ENCODE data around the gene KCNH2. TPM values are rescaled to one million over a fixed set of nuclear protein-coding genes. Genes with fewer than 3 reads are reported as not detected.

Gene KCNH2
- total and polyA plus RNA-seq, 2 of the 8 experiments (the other 6 are each of a cell fraction or from before 2014, with no cell fraction given), result 8.0 to 15.0 TPM

DNA sequence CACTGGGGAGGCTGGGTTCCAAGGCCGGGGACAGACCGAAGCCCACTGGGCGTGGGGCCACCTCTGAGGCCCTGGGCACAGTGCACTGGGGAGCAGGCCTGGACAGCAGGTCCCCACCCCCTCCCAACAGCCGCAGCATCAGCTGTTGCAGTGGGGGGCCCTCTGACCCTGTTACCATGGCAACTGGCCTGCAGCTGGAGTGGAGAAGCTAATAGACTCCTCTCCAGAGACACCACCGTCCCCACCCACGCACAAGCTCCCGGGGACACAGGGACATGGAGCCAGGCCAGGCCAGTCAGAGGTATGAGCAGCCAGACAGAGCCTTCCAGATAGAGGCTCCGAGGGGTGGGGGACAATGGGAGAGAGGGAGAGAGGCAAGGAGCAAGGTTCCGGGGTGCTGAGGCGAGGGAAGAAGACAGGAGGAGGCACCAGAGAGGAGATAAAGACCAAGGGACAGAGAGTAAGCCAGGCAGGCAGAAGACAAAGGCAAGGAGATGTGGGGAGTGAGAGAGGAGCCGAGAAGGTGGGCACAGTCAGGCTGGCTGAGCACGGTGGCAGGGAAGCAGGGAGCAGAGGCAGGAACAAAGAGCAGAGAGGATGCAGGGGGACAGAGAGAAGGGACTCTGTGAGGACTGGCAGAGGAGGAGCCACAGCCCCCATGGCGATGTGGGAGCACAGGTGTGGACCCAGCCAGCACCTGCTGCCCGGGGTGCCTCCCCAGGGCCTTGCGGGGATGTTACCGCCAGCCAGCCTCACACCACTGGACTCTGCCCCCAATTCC lies 6.7 kb downstream of the KCNH2 start:
- no peak overlapping the region for H2AFZ ChIP-seq (ENCODE audit: low read length)
- no peak overlapping the region for H3K27ac ChIP-seq (ENCODE audit: low read depth, low read length)
- CTCF ChIA-PET (ENCODE audit: partially characterized antibody), result interaction anchor here (0.9 to 27.0 kb wide), 11 partner anchors 3 to 95 kb away, joined by 3 to 797 read pairs (median 13); partner anchors contain the start of genes KCNH2 and NOS3
- no peaks in the 10 kb centered on the region for H3K9me3 ChIP-seq (ENCODE audit: insufficient read depth in 2 of 2, low read depth in 1 of 2, low read length in 1 of 2)
- H4K8ac ChIP-seq (ENCODE audit: extremely low read depth, insufficient read depth, low read length), result 0 out of 2 replicates have a peak overlapping the region, but pooled peaks have one; percentile 6
- no peak overlapping the region for H3K56ac ChIP-seq (replicated peaks; ENCODE audit: insufficient read length, low read depth, low read length)
- peak overlapping the region; percentile 76 for H3K4ac ChIP-seq (replicated peaks; ENCODE audit: insufficient read length, low read depth, low read length)
- no peak overlapping the region; a peak in 1 of 4 replicates for H3K4me2 ChIP-seq (ENCODE audit: insufficient read depth in 1 of 2, low read depth in 2 of 2, low read length in 2 of 2)
- no peak overlapping the region for H2BK120ac ChIP-seq (replicated peaks; ENCODE audit: low read depth, low read length)
- H4K5ac ChIP-seq (ENCODE audit: insufficient read length, low read depth, low read length), result no peak overlapping the region
- H3K27me3 ChIP-seq (replicated peaks in 1 of 4; ENCODE audit: control insufficient read depth in 3 of 4, extremely low read depth in 1 of 4, insufficient read depth in 3 of 4, low read length in 3 of 4), result peaks cover 0 to 11% (median 10%) of the 10 kb centered on the region in 4 experiments; a peak in 6 of 7 replicates
- H2BK20ac ChIP-seq (ENCODE audit: low read length), result no peak overlapping the region
- H2BK12ac ChIP-seq (ENCODE audit: low read depth, low read length), result peak overlapping the region; percentile 90; the same call in 1 of the 2 replicates
- peaks cover 11% of the 10 kb centered on the region for H3K23me2 ChIP-seq (ENCODE audit: low read depth, low read length)
- peak overlapping the region; percentile 46 for H4K91ac ChIP-seq (replicated peaks; ENCODE audit: insufficient read length, low read length)
- peak overlapping the region; percentile 93; the same call in 1 of the 2 replicates for H2AK5ac ChIP-seq (ENCODE audit: low read depth, low read length)
- TF ChIP-seq POU5F1 (IDR thresholded peaks at IDR 0.05; ENCODE audit: low read depth, low read length) (no peak), YY1 (IDR thresholded peaks at IDR 0.05; ENCODE audit: low read depth, low read length) (no peak), SIN3A (conservative IDR thresholded peaks at IDR 0.05 in 1 of 2, IDR thresholded peaks at IDR 0.05 in 1 of 2; ENCODE audit: low read depth in 1 of 2, low read length in 2 of 2) (0 out of 4 replicates have a peak, but pooled peaks of 1 of the 2 experiments have one; percentile 34), SP2 (IDR thresholded peaks at IDR 0.05; ENCODE audit: low read length) (no peak), TAF1 (IDR thresholded peaks at IDR 0.05; ENCODE audit: low read depth, low read length) (no peak), RNF2 (IDR thresholded peaks at IDR 0.05; ENCODE audit: borderline replicate concordance, low read depth, low read length, missing control alignments, poor library complexity, severe bottlenecking) (no peak), ZNF274 (IDR thresholded peaks at IDR 0.05; ENCODE audit: borderline replicate concordance, extremely low read depth, low read length) (no peak)
- peaks cover 2 to 36% (median 29%) of the 10 kb centered on the region in 4 experiments for H3K4me1 ChIP-seq (replicated peaks in 1 of 4; ENCODE audit: control insufficient read depth in 3 of 4, insufficient read depth in 4 of 4, low read length in 3 of 4)
- H3K79me2 ChIP-seq (ENCODE audit: control insufficient read depth in 1 of 2, insufficient read depth in 2 of 2, low read length in 2 of 2), result no peaks in the 10 kb centered on the region
- POLR2A ChIA-PET (ENCODE audit: partially characterized antibody), result interaction anchor here (1.2 to 1.8 kb wide), 3 partner anchors 9 to 39 kb away, joined by 3 to 5 read pairs (median 3); no protein-coding TSS in a partner anchor
- peaks cover 0 to 4% of the 10 kb centered on the region in 2 experiments for H4K20me1 ChIP-seq (replicated peaks in 1 of 2; ENCODE audit: control insufficient read depth in 1 of 2, insufficient read depth in 2 of 2, low read length in 2 of 2)
- peak overlapping the region; percentile 44; the same call in 1 of the 2 replicates for H2BK5ac ChIP-seq (ENCODE audit: low read depth, low read length)
- 78% methylated on average over 13 of the region's 16 CpGs; no CpG with 5 or more reads in 1 of the 2 experiments for WGBS, 2 experiments (ENCODE audit: extremely low coverage in 1 of 2, insufficient coverage in 1 of 2, insufficient read length in 1 of 2, insufficient replicate concordance in 2 of 2, low coverage in 1 of 2, low lambda C conversion rate in 2 of 2, missing lambda C conversion rate in 1 of 2)
- H3K23ac ChIP-seq (ENCODE audit: insufficient read length), result no peak overlapping the region
- H3K14ac ChIP-seq (ENCODE audit: insufficient read length), result no peak overlapping the region
- H2BK15ac ChIP-seq (ENCODE audit: low read length), result peak overlapping the region; percentile 61; the same call in 1 of the 2 replicates
- DNase-seq (ENCODE audit: low read depth in 1 of 2, low spot score in 2 of 2) (no peak), FAIRE-seq (no peak)
- H3K9ac ChIP-seq (replicated peaks in 1 of 4; ENCODE audit: extremely low read depth in 1 of 4, low read depth in 3 of 4, low read length in 3 of 4), result no peak overlapping the region
- no peak overlapping the region; the same call in 1 of the 2 replicates for H3K18ac ChIP-seq (ENCODE audit: extremely low read depth, low read length)
- no peaks in the 10 kb centered on the region; the same call in 1 of the 2 replicates for H3K79me1 ChIP-seq (ENCODE audit: low read depth, low read length)
- H3K36me3 ChIP-seq (ENCODE audit: control insufficient read depth in 2 of 4, insufficient read depth in 4 of 4, low read length in 3 of 4), result no peaks in the 10 kb centered on the region
- H3K4me3 ChIP-seq (ENCODE audit: extremely low read depth in 1 of 4, insufficient read depth in 2 of 4, low read depth in 3 of 4, low read length in 4 of 4), result no peak overlapping the region

Data from H1 (cell line).